ENCODE results near the gene SAA4.

Gene SAA4

DNA sequence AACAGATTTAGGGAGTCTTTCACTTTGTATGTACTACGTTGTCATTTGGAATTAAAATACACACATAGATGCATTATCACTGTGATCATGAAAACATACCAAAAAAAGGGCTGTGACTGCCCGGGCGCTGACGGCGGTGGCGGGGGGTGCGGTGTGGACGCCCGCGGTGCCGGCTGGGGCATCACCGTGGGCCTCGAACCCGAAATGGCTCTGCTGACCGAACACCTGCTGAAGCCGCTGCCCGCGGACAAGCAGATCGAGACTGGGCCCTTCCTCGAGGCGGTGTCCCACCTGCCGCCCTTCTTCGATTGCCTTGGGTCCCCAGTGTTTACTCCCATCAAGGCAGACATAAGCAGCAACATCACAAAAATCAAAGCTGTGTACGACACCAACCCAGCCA, 47.8 kb downstream of the SAA4 start:
- no peak for DNase-seq
